ENCODE data around the gene METRNL. TPM values are rescaled to one million over a fixed set of nuclear protein-coding genes. Genes with fewer than 3 reads are reported as not detected.
"Not testable (repeated sequence)": the region's sequence is repeated elsewhere in the genome, so short reads cannot be mapped to it uniquely, and the experiment has no call there.

The METRNL gene
- total RNA-seq, 6 experiments from 2014 or later = 54.4 to 96.7 (median 90.9) TPM

- H3K27me3 Mint-ChIP-seq (ENCODE audit: insufficient read depth) = peaks cover 2% of the 10 kb centered on the region; the same call in 1 of the 2 replicates
These were observed 15.2 kb upstream of the METRNL start for GRCh38 chr17:83064021-83064731.

GRCh38 chr17:83064732-83065659, 14.4 kb upstream of the METRNL start:
- no peak for TF ChIP-seq CTCF (IDR thresholded peaks at IDR 0.05)
- Mint-ChIP-seq H3K27me3 (ENCODE audit: insufficient read depth) (peaks cover 5% of the 10 kb centered on the region), H3K36me3 (ENCODE audit: low read depth) (no peaks in the 10 kb centered on the region), H3K4me1 (ENCODE audit: low read depth) (no peaks in the 10 kb centered on the region), H3K27ac (no peak overlapping the region), H3K9me3 (no peaks in the 10 kb centered on the region), H3K4me3 (no peak overlapping the region)
- DNase-seq = no peak

More at GRCh38 chr17:83064021-83064731, 15.2 kb upstream of the METRNL start:
- Mint-ChIP-seq H3K9me3 (no peaks in the 10 kb centered on the region), H3K4me3 (no peak overlapping the region), H3K27ac (no peak overlapping the region), H3K36me3 (ENCODE audit: low read depth) (no peaks in the 10 kb centered on the region), H3K4me1 (ENCODE audit: low read depth) (no peaks in the 10 kb centered on the region)
- no peak for DNase-seq
- no peak for TF ChIP-seq CTCF (IDR thresholded peaks at IDR 0.05)

- H3K9me3 Mint-ChIP-seq = no peaks in the 10 kb centered on the region
- DNase-seq = no peak
- H3K4me3 Mint-ChIP-seq = no peak overlapping the region
- H3K4me1 Mint-ChIP-seq (ENCODE audit: low read depth) = no peaks in the 10 kb centered on the region
- no peaks in the 10 kb centered on the region for H3K36me3 Mint-ChIP-seq (ENCODE audit: low read depth)
- TF ChIP-seq CTCF (IDR thresholded peaks at IDR 0.05) = no peak
- peaks cover 7% of the 10 kb centered on the region for H3K27me3 Mint-ChIP-seq (ENCODE audit: insufficient read depth)
- H3K27ac Mint-ChIP-seq = no peak overlapping the region
These were observed 13.5 kb upstream of the METRNL start for GRCh38 chr17:83065660-83066542.

GRCh38 chr17:83066543-83066890, 12.9 kb upstream of the METRNL start:
- not testable (repeated sequence) for H3K4me1 Mint-ChIP-seq (ENCODE audit: low read depth); H3K4me3 Mint-ChIP-seq; H3K9me3 Mint-ChIP-seq; H3K27ac Mint-ChIP-seq; H3K27me3 Mint-ChIP-seq (ENCODE audit: insufficient read depth); H3K36me3 Mint-ChIP-seq (ENCODE audit: low read depth); DNase-seq

GRCh38 chr17:83067071-83067717, 12.2 kb upstream of the METRNL start:
- peaks cover 7% of the 10 kb centered on the region for H3K27me3 Mint-ChIP-seq (ENCODE audit: insufficient read depth)
- no peak overlapping the region for H3K4me3 Mint-ChIP-seq
- no peak overlapping the region for H3K27ac Mint-ChIP-seq
- DNase-seq = no peak
- TF ChIP-seq CTCF (IDR thresholded peaks at IDR 0.05) = no peak
- H3K4me1 Mint-ChIP-seq (ENCODE audit: low read depth) = no peaks in the 10 kb centered on the region
- H3K9me3 Mint-ChIP-seq = no peaks in the 10 kb centered on the region
- no peaks in the 10 kb centered on the region for H3K36me3 Mint-ChIP-seq (ENCODE audit: low read depth)
